ENCODE measurements around the gene PMCH.
"Not testable (repeated sequence)": the region's sequence is repeated elsewhere in the genome, so short reads cannot be mapped to it uniquely, and the experiment has no call there.

Gene PMCH

GRCh38 chr12:102197789-102198188, at the start of gene PMCH:
PMCH (minus strand) TSS chr12:102197833; CDS start chr12:102197770, 63 bp downstream.
- DNase-seq: no peak

- not testable (repeated sequence) for DNase-seq
These were observed 43.2 kb upstream of the PMCH start for GRCh38 chr12:102240859-102241258.

GRCh38 chr12:102234599-102234998, 37.0 kb upstream of the PMCH start:
- DNase-seq: no peak

GRCh38 chr12:102232446-102232845, 34.8 kb upstream of the PMCH start:
- DNase-seq: no peak

GRCh38 chr12:102232036-102232435, 34.4 kb upstream of the PMCH start:
- DNase-seq: no peak

- DNase-seq: no peak
These were observed 30.3 kb upstream of the PMCH start for GRCh38 chr12:102227954-102228353.

- DNase-seq: no peak
These were observed 23.1 kb upstream of the PMCH start for GRCh38 chr12:102220736-102221135.

- no peak for DNase-seq
These were observed 18.5 kb upstream of the PMCH start for GRCh38 chr12:102215992-102216691.

- DNase-seq: no peak
These were observed 6.4 kb upstream of the PMCH start for GRCh38 chr12:102204025-102204424.

GRCh38 chr12:102202556-102202955, 4.9 kb upstream of the PMCH start:
- DNase-seq: no peak

GRCh38 chr12:102201436-102202061, 3.9 kb upstream of the PMCH start:
- DNase-seq: no peak

GRCh38 chr12:102195826-102196225, 1.8 kb downstream of the PMCH start:
- DNase-seq: no peak

GRCh38 chr12:102182635-102183034, 15.0 kb downstream of the PMCH start:
- no peak for DNase-seq

GRCh38 chr12:102174761-102175160, 22.9 kb downstream of the PMCH start:
- DNase-seq: no peak

GRCh38 chr12:102174117-102174516, 23.5 kb downstream of the PMCH start:
- DNase-seq: no peak

GRCh38 chr12:102172436-102172835, 25.2 kb downstream of the PMCH start:
- no peak for DNase-seq

GRCh38 chr12:102171951-102172350, 25.7 kb downstream of the PMCH start:
- DNase-seq: no peak

- peak; percentile 5 for DNase-seq
These were observed 27.6 kb downstream of the PMCH start for GRCh38 chr12:102169922-102170621.

- no peak for DNase-seq
These were observed 29.6 kb downstream of the PMCH start for GRCh38 chr12:102167821-102168604.

- no peak for DNase-seq
These were observed 34.2 kb downstream of the PMCH start for GRCh38 chr12:102163383-102163782.

- not testable (repeated sequence) for DNase-seq
These were observed 42.4 kb downstream of the PMCH start for GRCh38 chr12:102155206-102155605.

- DNase-seq: not testable (repeated sequence)
These were observed 50.5 kb downstream of the PMCH start for GRCh38 chr12:102147062-102147587.

Data from midbrain (tissue), 1 donor.